GM10847 (cell line): ENCODE data around the gene SLX9.

Source experiments
- POLR2A ChIP-seq: IDR thresholded peaks from 2 replicates; pipeline ENCODE4 v1.6.1; 2011; ENCODE audit not compliant: insufficient read length; ENCODE audit errors: extremely low read depth

SLX9 gene

DNA sequence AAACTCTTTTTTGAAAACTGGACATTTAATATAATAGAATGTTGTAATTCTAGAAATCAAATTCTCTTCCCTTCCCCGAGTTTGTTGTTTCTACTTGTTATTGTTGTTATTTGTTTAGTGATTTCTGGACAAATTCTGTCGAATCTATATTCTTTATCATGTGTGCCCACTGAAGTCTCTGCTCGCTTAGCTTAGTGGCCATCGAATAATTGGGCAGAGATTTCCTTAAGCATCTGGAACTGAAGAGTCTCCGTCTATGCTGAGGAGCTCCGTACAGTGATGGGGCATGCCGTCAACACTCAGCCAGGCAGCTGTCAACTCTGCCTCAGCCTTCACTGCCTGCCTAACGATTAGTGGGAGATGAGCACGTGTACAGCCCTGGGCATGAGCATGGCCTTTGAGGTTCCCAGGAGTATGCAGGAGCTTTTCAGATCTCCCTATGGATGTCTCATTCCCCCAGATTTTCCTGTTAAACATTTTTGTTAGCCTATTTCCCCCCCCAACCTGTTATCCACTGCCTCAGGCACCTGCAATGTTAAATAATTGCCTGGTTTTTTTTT, 66.8 kb downstream of the SLX9 start:
- TF ChIP-seq POLR2A, result no peak

DNA sequence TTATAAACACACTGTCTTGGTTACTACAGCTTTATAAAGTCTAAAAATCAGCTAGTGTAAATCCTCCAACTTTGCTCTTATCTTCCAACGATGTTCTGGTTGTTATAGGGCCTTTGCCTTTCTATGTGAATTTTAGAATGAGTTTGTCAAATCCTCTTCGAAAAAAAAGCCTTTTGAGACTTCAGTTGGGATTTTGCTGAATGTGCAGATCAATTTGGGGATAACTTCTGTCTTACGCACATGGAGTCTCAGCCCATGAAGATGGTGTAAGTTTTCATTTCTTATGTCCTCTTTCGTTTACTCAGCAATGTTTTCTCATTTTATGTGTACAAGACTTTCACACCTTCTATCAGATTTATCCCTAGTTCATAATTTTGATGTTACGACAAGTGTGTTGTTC, 69.8 kb downstream of the SLX9 start:
- TF ChIP-seq POLR2A, result no peak

DNA sequence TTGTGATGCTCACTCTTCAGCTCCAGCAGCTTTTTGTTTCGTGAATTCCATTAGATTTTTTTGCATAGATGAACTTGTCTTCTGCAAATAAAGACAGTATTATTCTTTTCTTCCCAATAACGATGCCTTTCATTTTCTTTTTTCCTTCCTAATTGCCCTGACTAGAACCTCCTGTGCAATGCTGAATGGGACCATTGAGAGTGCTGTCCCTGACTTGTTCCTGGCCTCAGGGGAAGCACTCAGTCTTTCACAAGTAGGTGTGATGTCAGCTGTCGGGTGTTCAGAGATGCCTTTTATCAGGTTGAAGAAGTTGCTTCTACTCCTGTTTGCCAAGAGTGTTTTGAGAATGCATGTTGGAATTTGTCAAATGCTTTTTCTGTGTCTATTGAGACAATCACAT, 70.3 kb downstream of the SLX9 start:
- no peak for TF ChIP-seq POLR2A

DNA sequence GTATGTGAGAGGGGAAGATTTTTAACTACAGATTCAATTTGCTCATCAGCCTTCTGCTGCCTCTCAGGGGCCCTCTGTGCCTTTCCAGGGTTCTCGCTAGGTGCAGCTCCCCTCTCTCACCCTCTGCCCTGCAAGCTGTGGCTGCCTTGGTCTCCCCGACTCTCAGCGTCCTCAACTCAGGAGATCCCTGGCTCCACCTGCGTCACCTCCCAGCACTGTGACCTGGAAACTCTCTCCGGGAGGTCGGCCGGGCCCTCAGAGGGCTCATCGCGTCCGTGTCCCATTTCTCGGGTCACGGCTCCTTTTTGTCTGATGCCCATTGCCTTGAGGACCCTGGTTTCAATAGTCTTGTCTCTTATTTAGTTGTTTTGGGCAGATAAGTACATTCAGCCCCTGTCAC, 71.0 kb downstream of the SLX9 start:
- TF ChIP-seq POLR2A, result no peak

DNA sequence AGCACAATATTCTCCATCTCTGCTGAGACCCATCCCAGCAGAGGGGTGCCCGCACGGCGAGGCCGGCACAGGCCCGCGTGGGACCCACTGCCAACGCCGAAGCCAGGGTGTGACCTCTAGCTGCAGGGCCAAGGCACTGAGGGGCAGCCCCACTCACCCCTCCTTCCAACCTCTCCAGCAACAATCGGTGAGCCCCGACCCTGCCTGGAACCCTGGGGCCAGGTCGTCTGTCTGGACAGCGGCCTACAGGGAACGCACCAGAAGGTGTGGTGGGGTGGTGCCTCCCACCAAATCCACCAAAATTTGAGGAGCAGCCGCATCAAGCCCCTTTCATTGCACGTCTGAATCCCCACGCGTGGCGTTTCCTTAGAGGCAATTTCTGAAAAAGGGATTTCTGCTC, 71.6 kb downstream of the SLX9 start:
- TF ChIP-seq POLR2A, result no peak

DNA sequence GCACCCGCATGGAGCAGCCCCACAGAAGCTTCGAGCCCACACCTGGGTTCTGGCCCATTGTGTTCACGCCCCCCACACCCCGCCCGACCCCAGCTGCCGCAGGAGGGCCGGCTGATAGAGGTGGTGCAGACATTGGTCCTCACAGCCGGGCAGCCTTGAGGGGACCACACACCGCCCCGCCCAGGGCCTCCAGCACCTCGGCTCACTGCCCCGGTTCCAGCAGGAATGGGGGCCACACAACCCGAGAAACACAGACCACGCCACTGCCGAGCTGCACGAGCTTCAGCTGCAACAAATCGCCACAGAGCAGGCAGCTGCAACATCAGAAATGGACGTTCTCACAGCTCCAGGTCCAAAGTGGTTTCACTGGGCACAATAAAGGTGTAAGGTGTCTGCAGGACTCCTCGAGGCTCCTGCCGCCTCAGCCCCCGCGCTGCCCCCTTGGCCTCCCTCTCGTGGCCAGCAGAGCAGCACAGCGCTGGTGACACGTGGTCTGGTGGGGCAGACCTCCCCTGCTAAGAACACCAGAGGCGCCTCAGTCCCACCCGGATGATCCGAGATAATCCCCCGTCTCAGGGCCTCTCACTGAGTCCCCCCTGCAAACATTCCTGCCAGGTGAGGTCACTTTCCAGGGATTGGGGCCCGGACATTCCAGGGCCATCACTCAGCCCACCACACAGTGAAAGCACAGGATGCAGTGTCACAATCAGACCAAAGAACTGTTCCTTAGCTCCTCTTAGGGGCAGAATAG, 72.3 kb downstream of the SLX9 start:
- TF ChIP-seq POLR2A, result no peak

DNA sequence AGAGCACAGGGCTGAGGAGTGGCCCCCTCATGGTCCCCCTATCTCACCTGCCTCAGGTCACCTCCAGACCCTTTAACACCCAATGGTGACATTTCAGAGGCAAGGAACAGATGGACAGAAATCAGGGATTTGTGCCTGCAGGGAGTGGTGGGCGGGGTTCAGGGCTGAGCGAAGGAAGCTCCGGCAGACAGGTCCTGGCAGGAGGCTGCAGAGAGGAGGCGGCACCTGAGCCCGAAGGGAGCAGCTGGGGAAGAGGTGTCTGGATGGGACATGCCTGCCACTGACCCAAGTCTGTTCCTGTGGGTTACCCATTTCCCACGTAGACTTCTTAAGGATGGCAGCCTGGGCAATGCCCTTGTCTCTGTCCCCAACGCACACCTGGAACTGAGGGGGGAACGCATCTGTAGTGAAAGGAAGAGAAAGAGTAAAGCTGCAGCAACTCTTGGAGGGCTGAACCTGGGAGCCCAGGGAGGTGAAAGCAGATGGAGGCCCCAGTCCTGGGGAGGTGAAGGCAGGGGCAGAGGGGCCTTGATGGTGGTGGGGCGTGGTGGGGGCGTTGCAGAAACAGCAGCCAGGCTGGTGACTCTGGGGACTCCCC, 72.9 kb downstream of the SLX9 start:
- TF ChIP-seq POLR2A, result no peak

DNA sequence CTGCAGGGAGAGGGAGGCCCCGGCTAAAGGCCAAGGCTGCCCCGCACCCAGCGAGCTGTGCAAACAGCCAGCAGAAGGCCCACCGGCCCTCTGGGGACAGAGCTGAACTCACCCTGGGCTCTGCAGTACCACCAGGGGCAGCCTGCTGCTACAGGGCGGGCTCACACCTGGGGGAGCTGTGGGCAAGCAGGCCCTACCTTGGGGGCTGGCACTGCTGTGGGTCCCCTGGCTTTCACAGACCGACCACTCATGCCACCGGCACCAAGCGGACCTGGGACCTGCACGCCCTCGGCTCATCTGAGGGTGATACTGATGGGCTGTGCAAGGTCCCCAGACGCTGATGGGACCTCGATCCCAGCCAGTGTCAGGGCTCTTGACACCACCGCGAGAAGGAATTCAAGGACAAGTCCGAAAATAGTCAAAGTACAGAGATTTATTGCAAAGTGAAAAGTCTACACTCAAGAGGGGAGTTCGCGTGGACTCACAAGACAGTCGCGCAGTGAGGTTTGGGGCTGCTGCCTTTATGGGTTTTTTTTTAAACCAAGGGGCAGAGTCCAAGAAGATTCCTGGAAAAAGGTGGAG, 73.5 kb downstream of the SLX9 start:
- no peak for TF ChIP-seq POLR2A

DNA sequence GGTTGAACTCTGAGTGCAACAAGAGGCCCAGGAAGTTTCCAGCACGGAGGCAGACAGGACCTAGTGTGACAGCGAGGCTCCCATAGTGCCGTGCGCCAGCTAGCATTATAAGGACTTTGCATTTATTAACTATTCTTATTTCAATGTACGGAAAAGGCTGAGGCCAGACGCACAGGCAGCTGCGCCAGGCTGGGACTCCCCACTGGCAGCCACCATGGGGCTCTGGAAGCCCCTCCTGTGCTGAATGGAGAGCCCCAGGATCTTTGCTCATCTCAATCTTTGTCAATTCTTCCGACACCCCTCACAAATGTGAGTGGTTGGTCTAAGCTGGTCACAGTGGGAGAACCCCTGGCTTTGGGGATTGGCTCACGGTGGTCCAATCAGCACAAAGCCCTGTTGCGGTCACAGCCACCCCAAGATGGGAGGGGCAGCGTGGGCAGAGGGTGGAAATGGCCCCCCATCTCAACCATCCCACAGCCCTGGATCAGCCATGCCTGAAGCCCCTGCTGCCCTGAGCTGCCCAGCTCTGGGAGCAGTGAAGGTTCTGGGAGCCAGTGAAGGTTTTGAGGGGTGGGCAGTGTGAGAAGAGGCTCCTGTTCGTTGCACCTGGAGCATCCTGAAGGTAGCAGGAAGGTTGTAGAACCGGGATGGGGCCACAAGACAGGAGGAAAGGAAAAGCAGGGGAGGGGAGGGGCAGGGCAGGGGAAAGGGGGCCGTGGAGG, 75.1 kb downstream of the SLX9 start:
- TF ChIP-seq POLR2A, result no peak

DNA sequence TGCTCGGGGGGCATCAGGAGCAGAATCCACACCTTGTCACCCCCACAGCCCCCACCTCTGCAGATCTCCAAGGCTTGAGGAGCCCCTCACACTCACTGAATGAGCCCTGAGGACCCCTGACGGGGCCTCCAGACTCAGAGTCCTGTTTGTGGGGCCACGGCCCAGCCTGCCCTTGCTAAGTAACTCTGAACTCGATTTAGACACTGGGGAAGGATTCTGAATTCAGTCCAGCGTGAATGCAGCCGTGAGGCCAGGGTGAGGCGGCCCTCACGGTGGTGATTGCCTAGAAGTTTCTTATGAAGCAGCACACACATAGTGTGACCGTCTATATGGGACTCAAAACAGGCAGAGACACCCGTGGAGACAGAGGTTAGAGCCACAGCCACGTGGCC, 75.6 kb downstream of the SLX9 start:
- TF ChIP-seq POLR2A, result no peak

DNA sequence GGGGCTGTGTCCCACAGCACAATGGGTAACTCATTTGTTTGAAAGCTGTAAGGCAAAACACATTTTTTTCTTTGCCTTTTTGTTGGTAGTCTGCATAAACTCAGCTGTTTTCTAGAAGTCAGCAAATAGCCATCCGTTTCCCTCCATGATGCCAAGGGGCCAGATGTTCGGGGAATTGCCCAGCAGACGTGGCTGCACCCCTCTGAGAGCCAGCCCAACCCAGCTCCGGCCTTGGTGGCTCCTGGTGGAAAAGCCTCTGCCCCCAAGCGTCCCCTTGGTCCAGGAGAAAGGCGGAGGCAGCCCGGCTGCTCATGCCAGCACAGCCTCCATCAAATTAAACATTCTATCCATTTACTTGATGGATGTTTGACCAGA, 76.2 kb downstream of the SLX9 start:
- no peak for TF ChIP-seq POLR2A

DNA sequence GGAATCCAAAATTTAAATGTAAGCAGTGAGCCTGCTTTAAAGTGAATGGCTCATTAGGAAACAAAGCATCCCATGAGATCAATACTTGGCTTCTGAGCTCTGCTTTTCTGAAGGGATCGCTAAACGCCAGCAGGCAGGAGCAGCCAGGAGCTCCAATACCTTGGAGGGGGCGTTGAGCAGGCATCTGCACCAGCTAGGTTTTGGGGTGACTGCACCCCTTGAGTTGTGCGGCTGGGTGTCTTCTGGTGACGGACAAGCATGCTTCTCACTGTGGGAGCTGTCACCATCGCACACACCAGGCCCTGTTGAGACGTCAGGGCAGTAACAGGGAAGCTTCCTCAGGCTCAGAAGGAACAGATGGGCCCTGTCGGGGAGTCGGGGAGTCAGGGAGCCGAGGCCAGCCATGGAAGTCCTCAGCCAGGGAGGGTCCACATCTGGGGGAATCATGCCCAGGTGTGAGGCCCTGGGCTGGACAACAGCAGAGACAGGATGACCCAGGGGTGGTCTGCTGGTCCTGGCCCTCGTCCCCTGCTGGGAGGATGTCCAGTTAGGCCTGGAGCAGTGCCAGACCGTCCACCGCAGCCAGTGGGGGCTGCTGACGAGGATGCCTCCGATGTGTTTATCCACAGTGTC, 76.7 kb downstream of the SLX9 start:
- TF ChIP-seq POLR2A, result no peak

DNA sequence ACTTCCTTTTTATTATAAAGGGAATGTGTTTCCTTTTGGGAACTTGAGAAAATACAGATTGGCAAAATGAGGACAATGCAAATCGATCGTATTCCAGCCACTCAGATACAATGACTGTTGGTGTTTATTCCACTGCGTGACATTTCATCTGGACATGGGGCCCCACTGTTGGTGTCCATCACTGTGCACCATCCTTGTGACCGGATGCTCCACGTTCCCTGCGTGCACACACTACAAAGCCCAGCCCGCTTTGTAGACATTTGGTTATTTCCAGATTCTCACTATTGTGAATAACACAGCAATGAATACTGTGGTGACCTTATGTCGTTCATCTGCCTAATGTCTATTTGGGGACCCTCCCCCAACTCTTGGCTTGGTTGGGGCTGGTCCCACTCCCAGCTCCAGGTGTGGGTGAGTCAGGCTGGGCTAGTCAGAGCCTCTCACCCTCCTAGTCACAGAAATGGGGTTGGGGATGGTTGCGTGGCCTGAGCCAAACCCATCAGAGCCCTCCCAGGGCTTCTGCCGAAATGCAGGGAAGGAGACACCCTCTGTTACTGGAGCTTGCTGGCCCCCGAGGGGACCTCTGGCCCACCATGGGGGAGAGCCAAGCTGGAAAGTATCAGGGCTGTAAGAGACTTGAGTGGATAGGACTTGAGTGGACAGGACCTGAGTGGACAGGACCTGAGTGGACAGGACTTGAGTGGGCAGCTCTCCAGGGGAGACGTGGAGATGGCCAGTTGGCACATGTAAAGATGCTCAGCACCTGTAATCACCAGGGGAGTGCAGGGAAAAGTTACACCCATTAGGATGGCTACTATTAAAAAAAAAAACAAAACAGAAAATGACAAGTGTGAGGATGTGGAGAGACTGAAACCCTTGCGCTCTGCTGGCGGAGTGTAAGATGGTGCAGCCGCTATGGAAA, 77.5 kb downstream of the SLX9 start:
- no peak for TF ChIP-seq POLR2A
